Gastroesophageal sphincter (tissue), 4 donors: ENCODE measurements around the gene ALPL. TPM values are rescaled to one million over a fixed set of nuclear protein-coding genes. Genes with fewer than 3 reads are reported as not detected.

ENCODE experiments used
- ATAC-seq: fragments of 150-250 bp; one replicate; pipeline ENCODE4 v1.9.1; 2016; ENCODE audit warnings: mild to moderate bottlenecking, moderate library complexity
- H3K27ac ChIP-seq, 4 donors: fragments of 200-600 bp; sonication (generic) in 3 of 4; 1 replicate in 3 of 4; 2 replicates in 1 of 4; pipeline ENCODE4 v1.5.1; 2016 to 2019
- H3K27me3 ChIP-seq: fragments of 200-600 bp; sonication (generic); one replicate; pipeline ENCODE4 v1.5.1; 2019
- H3K36me3 ChIP-seq, 2 donors: fragments of 200-600 bp; sonication (generic); one replicate each; pipeline ENCODE4 v1.5.1; 2019; ENCODE audit warnings: control low read depth in 1 of 2
- H3K4me1 ChIP-seq, 3 donors: fragments of 200-600 bp; sonication (generic); 1 replicate in 2 of 3; 2 replicates in 1 of 3; pipeline ENCODE4 v1.5.1; 2016 to 2019; ENCODE audit warnings: control low read depth in 2 of 3
- H3K4me3 ChIP-seq, 2 donors: fragments of 200-600 bp; sonication (generic); one replicate each; pipeline ENCODE4 v1.5.1; 2019; ENCODE audit warnings: mild to moderate bottlenecking in 1 of 2, moderate library complexity in 1 of 2
- H3K9me3 ChIP-seq, 3 donors: fragments of 200-600 bp; sonication (generic); one replicate each; pipeline ENCODE4 v1.5.1; 2017 to 2019; ENCODE audit warnings: control low read depth in 2 of 3
- EP300 ChIP-seq: sonication (generic); formaldehyde crosslinking; IDR thresholded peaks from one replicate; pipeline ENCODE4 v1.6.1; 2017; ENCODE audit warnings: antibody characterized with exemption, mild to moderate bottlenecking
- POLR2A ChIP-seq, 2 donors: fragments of 450-650 bp; IDR thresholded peaks; one replicate each; pipeline ENCODE4 v1.6.1; 2017; ENCODE audit warnings: antibody characterized with exemption in 2 of 2, mild to moderate bottlenecking in 2 of 2, moderate library complexity in 1 of 2
- POLR2AphosphoS5 ChIP-seq: sonication (generic); formaldehyde crosslinking; IDR thresholded peaks from one replicate; pipeline ENCODE4 v1.6.1; 2017; ENCODE audit warnings: antibody characterized with exemption
- WGBS, 2 donors: methylation state at CpG; one replicate each; pipeline ENCODE4 v1.1.5; 2018; ENCODE audit warnings: low coverage in 1 of 2; 5-methylcytosine and 5-hydroxymethylcytosine counted together
- total RNA-seq, 4 donors: library from RNA; depleted of rRNA; stranded (reverse); fragments of >200 nt; gene quantifications; one replicate each; pipeline ENCODE4 v1.1.0, GENCODE V29; 2016
- TF ChIP-seq, protein P1 (sequence below), 4 experiments: fragments of 200-600 bp in 2 of 4; fragments of 450-650 bp in 2 of 4; sonication (generic) in 1 of 4; IDR thresholded peaks; one replicate each; pipeline ENCODE4 v1.5.1; 2017 to 2019; ENCODE audit warnings: antibody characterized with exemption in 4 of 4, mild to moderate bottlenecking in 2 of 4, moderate library complexity in 2 of 4

ALPL gene
- total RNA-seq, 4 donors from 2014 or later, result 0.62 to 6.1 (median 3.9) TPM

DNA sequence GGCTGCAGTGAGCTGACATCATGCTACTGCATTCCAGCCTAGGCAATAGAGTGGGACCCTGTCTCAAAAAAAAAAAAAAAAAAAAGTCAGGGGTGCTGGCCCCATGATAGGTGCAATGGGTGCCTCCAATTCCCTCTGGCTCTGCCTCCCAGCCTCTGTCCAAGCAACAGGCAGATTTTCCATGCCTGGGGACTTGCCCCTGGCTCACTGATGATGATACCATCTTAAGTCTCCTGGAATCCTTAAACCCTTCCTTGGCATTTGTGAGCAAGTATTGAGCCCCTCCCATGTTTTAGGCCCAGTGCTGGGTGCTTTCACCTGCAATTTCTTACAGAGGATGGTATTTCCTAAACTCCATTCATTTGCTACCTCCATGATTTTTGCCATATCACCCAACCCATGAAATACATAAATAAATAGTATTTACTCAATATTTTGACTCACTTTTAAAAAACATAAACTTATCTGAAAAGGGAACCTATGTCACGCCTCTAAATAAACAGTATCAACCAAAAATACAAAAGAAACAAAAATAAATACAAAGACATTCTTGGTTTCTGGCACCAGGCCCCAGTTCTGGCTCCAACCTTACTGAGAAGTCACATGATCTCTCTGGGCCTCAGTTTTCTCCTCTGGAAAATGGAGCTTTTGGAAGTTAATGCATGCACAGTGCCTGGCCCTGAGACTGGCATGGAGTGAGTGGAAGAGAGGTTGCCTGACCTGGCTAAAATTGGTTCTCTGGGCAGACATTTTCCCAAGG lies 1.5 kb upstream of the ALPL start:
- Histone ChIP-seq H3K36me3 (no peaks in the 10 kb centered on the region), H3K27me3 (peaks cover 81% of the 10 kb centered on the region), H3K4me3 (no peak overlapping the region), H3K9me3 (no peaks in the 10 kb centered on the region), H3K4me1 (peaks cover 0 to 14% (median 10%) of the 10 kb centered on the region in 3 donors), H3K27ac (no peak overlapping the region)
- TF ChIP-seq, protein P1, sequence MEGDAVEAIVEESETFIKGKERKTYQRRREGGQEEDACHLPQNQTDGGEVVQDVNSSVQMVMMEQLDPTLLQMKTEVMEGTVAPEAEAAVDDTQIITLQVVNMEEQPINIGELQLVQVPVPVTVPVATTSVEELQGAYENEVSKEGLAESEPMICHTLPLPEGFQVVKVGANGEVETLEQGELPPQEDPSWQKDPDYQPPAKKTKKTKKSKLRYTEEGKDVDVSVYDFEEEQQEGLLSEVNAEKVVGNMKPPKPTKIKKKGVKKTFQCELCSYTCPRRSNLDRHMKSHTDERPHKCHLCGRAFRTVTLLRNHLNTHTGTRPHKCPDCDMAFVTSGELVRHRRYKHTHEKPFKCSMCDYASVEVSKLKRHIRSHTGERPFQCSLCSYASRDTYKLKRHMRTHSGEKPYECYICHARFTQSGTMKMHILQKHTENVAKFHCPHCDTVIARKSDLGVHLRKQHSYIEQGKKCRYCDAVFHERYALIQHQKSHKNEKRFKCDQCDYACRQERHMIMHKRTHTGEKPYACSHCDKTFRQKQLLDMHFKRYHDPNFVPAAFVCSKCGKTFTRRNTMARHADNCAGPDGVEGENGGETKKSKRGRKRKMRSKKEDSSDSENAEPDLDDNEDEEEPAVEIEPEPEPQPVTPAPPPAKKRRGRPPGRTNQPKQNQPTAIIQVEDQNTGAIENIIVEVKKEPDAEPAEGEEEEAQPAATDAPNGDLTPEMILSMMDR (IDR thresholded peaks at IDR 0.05), result no peak
- TF ChIP-seq EP300 (no peak), POLR2AphosphoS5 (no peak), POLR2A (IDR thresholded peaks at IDR 0.05) (no peak)
- ATAC-seq, result no peak
- 92 to 100% methylated on average over 1 of the region's 1 CpG for WGBS, 2 donors

DNA sequence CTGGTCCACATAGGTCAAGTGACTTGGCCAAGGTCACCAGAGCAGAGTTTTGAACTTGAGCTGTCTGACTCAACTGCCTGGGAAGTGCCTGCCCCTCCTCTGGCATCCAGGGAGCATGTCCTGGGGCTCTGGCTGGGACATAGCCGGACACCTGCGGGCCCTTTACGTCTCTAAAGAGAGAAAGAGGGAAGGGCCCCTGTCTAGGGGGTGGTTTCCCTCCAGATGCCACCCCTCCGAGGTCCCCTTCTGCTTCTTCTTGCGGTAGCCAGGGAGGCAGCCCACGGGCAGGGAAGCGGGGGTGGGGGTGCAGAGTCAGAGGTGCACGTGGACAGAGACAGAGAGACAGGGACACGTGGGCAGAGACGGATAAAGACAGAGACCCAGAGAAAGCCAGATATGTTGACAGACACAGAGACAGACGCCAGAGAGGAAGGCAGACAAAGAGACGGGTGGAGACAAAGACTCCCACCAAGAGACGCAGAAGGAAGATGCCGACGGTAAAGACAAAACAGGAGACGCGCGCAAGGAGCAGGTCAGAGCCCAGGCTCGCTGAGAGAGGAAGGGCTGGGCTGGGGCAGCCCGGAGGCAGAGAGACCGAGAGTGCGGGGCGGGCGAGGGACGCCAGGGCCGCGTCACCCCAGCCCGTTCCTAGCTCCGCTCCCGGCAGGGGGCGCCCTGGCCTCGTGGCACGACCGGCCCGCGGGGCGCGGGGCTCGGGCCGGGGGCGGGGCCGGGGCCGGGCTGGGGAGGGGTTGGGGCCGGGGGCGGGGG lies 458 bp upstream of the ALPL start:
- H3K9me3 ChIP-seq, result no peaks in the 10 kb centered on the region
- peak; percentile 74 for ATAC-seq
- H3K4me3 ChIP-seq, result peak overlapping the region in 1 of 2 donors; percentile 41
- H3K27ac ChIP-seq, result peak overlapping the region in 1 of 4 donors; percentile 5
- WGBS, 2 donors, result 0 to 10% methylated on average over 4 to 13 of the region's 45 CpGs
- TF ChIP-seq EP300 (no peak), POLR2AphosphoS5 (no peak), POLR2A (IDR thresholded peaks at IDR 0.05) (no peak)
- TF ChIP-seq, protein P1 (IDR thresholded peaks at IDR 0.05), result peak in 3 of 4 experiments; percentile 20 to 72 (median 54)
- no peaks in the 10 kb centered on the region for H3K36me3 ChIP-seq
- peaks cover 78% of the 10 kb centered on the region for H3K27me3 ChIP-seq
- peaks cover 0 to 14% (median 10%) of the 10 kb centered on the region in 3 donors for H3K4me1 ChIP-seq

DNA sequence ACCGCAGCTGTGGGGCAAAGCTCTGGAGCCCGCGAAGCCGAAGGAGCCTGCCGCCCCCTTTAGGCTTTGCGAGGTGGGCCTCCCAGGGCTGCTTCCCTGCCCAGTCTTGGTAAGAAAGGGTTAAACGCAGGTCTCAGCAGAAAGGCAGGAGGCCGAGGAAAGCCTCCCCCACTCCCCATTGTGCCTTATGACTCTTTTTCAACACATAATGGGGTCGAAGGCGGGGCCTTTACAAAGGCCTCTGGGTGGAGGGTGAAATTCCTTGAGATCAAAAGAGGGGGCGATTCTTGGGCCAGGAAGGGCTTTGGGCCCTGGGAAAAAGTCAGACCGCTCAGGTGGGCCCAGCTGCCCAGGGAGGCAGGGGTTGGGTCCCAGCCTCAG lies 880 bp downstream of the ALPL start:
- Histone ChIP-seq H3K4me1 (peaks cover 0 to 14% (median 10%) of the 10 kb centered on the region in 3 donors), H3K4me3 (peak overlapping the region in 1 of 2 donors; percentile 41), H3K27me3 (peaks cover 65% of the 10 kb centered on the region), H3K27ac (no peak overlapping the region), H3K36me3 (no peaks in the 10 kb centered on the region), H3K9me3 (no peaks in the 10 kb centered on the region)
- WGBS, 2 donors, result no CpG with 5 or more reads among the region's 12 CpGs
- no peak for TF ChIP-seq POLR2AphosphoS5
- TF ChIP-seq EP300, result no peak
- TF ChIP-seq, protein P1 (IDR thresholded peaks at IDR 0.05), result no peak
- TF ChIP-seq POLR2A (IDR thresholded peaks at IDR 0.05), result no peak
- no peak for ATAC-seq

DNA sequence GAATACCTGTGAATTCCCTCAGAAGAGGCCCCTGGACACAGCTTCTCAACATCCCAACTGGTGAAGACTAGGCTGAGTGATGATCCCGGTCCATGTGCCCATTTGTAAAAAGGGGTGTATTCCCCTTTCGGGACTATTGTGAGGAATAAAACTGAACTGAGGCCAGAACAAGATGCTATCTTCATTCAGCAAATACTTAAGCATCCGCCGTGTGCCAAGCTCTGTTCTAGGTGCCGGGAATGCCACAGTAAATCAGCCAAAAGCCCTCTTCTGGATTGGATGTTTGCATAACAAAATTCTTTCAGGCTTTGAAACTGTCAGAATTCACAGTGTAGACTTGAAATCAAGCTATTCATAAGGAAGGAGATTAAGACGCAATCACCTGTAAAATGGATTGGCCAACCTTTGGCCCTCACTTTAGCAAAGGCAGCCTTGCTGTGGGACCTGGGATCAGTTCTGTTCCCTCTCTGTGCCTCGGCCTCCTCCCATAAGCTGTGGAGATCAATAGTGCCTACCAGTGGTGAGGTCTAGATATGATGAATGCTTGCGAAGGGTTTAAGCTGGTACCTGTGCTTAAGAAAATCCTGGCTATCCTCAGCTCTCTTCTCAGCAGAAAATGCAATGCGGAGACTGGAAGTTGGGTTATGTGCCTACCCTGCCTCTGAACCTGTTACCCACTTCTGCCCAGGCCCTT lies 1.8 kb downstream of the ALPL start:
- Histone ChIP-seq H3K4me3 (no peak overlapping the region), H3K4me1 (peaks cover 0 to 14% (median 10%) of the 10 kb centered on the region in 3 donors), H3K9me3 (no peaks in the 10 kb centered on the region), H3K27me3 (peaks cover 56% of the 10 kb centered on the region), H3K27ac (no peak overlapping the region), H3K36me3 (no peaks in the 10 kb centered on the region)
- TF ChIP-seq, protein P1 (IDR thresholded peaks at IDR 0.05), result no peak
- TF ChIP-seq EP300, result no peak
- TF ChIP-seq POLR2A (IDR thresholded peaks at IDR 0.05), result no peak
- TF ChIP-seq POLR2AphosphoS5, result no peak
- no peak for ATAC-seq
- 77 to 92% methylated on average over 6 to 8 of the region's 9 CpGs for WGBS, 2 donors
